Measurements from ENCODE around the gene ENG. TPM values are rescaled to one million over a fixed set of nuclear protein-coding genes. Genes with fewer than 3 reads are reported as not detected.
A peak's percentile ranks its signal among the peaks of the same experiment; 100 is the strongest.
"Not testable (repeated sequence)": the region's sequence is repeated elsewhere in the genome, so short reads cannot be mapped to it uniquely, and the experiment has no call there.

ENG gene
- polyA plus RNA-seq, 1 of the 3 experiments (the other 2 are of a cell fraction) = 18.8 TPM

DNA sequence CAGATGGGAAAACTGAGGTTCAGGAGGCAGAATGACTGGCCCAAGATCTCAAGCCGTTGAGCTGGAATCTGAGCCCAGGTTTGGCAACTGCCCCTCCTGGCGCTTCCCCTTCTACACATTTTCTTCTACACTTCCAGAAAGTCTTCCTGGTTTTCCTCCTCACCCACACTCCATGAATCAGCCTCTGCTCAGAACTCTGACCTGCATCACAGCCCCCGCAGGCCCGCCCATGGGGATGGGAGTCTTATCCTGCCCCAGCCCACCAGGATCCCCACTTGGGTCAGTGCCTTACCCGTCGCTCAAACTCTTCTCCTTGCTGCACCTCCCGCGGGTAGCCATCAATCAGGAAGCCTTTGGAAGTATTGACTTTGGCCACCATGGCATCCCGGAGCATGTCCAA, 17.1 kb upstream of the ENG start:
- 91% methylated on average over 9 of the region's 9 CpGs for WGBS (ENCODE audit: low lambda C conversion rate)
- TF ChIP-seq RAD21 (IDR thresholded peaks at IDR 0.05; ENCODE audit: low read length) = no peak
- no peak for TF ChIP-seq RFX5 (IDR thresholded peaks at IDR 0.05; ENCODE audit: low read length)
- no peak for TF ChIP-seq EZH2phosphoT487 (IDR thresholded peaks at IDR 0.05; ENCODE audit: borderline replicate concordance, low read depth)
- TF ChIP-seq TAF1 (IDR thresholded peaks at IDR 0.05; ENCODE audit: borderline replicate concordance, low read depth, low read length) = no peak
- H3K27ac ChIP-seq (ENCODE audit: low read depth in 2 of 2, low read length in 1 of 2) = no peak overlapping the region
- H3K9me2 ChIP-seq = no peaks in the 10 kb centered on the region
- H3K4me1 ChIP-seq (ENCODE audit: control insufficient read depth in 1 of 2, insufficient read depth in 2 of 2, low read depth in 1 of 2, low read length in 1 of 2) = peaks cover 0 to 24% of the 10 kb centered on the region in 2 experiments; a peak in 1 of 4 replicates
- peaks cover 7% of the 10 kb centered on the region; the same call in 1 of the 2 replicates for H3K79me2 ChIP-seq (ENCODE audit: insufficient read depth)
- H2AFZ ChIP-seq (ENCODE audit: low read depth) = no peak overlapping the region
- no peaks in the 10 kb centered on the region for H3K9me3 ChIP-seq
- POLR2A ChIA-PET = interaction anchor here (0.6 kb wide), 1 partner anchor 46 kb away, joined by 6 read pairs; the partner anchor contains the start of gene ST6GALNAC4
- peaks cover 0 to 12% of the 10 kb centered on the region in 2 experiments for H3K36me3 ChIP-seq (replicated peaks in 1 of 2; ENCODE audit: control insufficient read depth in 1 of 2, insufficient read depth in 2 of 2, low read length in 1 of 2)
- H3K27me3 ChIP-seq (ENCODE audit: insufficient read depth) = no peaks in the 10 kb centered on the region
- H3K4me3 ChIP-seq (ENCODE audit: low read depth in 2 of 2, low read length in 1 of 2) = no peak overlapping the region
- no peaks in the 10 kb centered on the region for H4K20me1 ChIP-seq (ENCODE audit: insufficient read depth)
- no peak overlapping the region for H3K9ac ChIP-seq
- CTCF ChIA-PET = interaction anchor here (0.7 to 10.6 kb wide), 9 partner anchors 15 to 143 kb away, joined by 3 to 116 read pairs (median 20); partner anchors contain the start of genes CDK9, ENG, FPGS and TOR2A
- DNase-seq = no peak
- H3K4me2 ChIP-seq = no peak overlapping the region
- no peaks in the 10 kb centered on the region for H3F3A ChIP-seq (replicated peaks; ENCODE audit: insufficient read depth)

DNA sequence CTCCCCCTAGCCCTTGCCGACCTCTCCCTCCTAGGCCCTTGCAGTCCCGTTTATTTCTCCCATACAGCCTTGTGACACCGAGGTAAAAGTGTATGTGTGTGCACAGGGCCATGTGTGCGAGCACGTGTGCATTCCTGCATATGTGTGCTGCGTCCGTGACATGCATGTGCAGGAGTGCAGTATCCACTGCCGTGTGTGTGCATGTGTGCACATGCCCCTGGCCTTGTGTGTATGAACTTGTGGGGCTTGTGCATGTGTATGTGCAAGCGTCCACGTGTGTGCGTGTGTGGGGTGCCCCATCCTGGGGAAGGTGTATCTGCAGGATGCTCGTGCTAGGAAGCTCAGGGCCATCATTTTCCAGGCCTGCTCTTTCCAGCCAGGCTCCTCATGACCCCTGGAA, 16.4 kb upstream of the ENG start:
- Histone ChIP-seq H3K9me2 (no peaks in the 10 kb centered on the region), H3K27ac (ENCODE audit: low read depth in 2 of 2, low read length in 1 of 2) (no peak overlapping the region), H3K4me1 (ENCODE audit: control insufficient read depth in 1 of 2, insufficient read depth in 2 of 2, low read depth in 1 of 2, low read length in 1 of 2) (peaks cover 0 to 18% of the 10 kb centered on the region in 2 experiments; a peak in 1 of 4 replicates), H4K20me1 (ENCODE audit: insufficient read depth) (no peaks in the 10 kb centered on the region), H3K4me2 (no peak overlapping the region), H3K27me3 (ENCODE audit: insufficient read depth) (no peaks in the 10 kb centered on the region), H3F3A (replicated peaks; ENCODE audit: insufficient read depth) (no peaks in the 10 kb centered on the region), H3K36me3 (replicated peaks in 1 of 2; ENCODE audit: control insufficient read depth in 1 of 2, insufficient read depth in 2 of 2, low read length in 1 of 2) (peaks cover 0 to 12% of the 10 kb centered on the region in 2 experiments), H2AFZ (ENCODE audit: low read depth) (no peak overlapping the region), H3K9me3 (no peaks in the 10 kb centered on the region), H3K4me3 (ENCODE audit: low read depth in 2 of 2, low read length in 1 of 2) (no peak overlapping the region), H3K9ac (no peak overlapping the region), H3K79me2 (ENCODE audit: insufficient read depth) (peaks cover 3% of the 10 kb centered on the region; the same call in 1 of the 2 replicates)
- 79% methylated on average over 8 of the region's 12 CpGs for WGBS (ENCODE audit: low lambda C conversion rate)
- TF ChIP-seq TEAD4 (IDR thresholded peaks at IDR 0.05; ENCODE audit: borderline replicate concordance, insufficient read depth) (no peak), ELF1 (IDR thresholded peaks at IDR 0.05) (no peak), YY1 (IDR thresholded peaks at IDR 0.05; ENCODE audit: low read depth) (no peak), MXI1 (IDR thresholded peaks at IDR 0.05; ENCODE audit: low read depth, low read length) (no peak), NRF1 (IDR thresholded peaks at IDR 0.05; ENCODE audit: low read depth, low read length) (no peak)
- TF ChIP-seq, protein P1, sequence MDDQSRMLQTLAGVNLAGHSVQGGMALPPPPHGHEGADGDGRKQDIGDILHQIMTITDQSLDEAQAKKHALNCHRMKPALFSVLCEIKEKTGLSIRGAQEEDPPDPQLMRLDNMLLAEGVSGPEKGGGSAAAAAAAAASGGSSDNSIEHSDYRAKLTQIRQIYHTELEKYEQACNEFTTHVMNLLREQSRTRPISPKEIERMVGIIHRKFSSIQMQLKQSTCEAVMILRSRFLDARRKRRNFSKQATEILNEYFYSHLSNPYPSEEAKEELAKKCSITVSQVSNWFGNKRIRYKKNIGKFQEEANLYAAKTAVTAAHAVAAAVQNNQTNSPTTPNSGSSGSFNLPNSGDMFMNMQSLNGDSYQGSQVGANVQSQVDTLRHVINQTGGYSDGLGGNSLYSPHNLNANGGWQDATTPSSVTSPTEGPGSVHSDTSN (IDR thresholded peaks at IDR 0.05) = no peak
- TF ChIP-seq, protein P2, sequence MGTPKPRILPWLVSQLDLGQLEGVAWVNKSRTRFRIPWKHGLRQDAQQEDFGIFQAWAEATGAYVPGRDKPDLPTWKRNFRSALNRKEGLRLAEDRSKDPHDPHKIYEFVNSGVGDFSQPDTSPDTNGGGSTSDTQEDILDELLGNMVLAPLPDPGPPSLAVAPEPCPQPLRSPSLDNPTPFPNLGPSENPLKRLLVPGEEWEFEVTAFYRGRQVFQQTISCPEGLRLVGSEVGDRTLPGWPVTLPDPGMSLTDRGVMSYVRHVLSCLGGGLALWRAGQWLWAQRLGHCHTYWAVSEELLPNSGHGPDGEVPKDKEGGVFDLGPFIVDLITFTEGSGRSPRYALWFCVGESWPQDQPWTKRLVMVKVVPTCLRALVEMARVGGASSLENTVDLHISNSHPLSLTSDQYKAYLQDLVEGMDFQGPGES (IDR thresholded peaks at IDR 0.05; ENCODE audit: low read depth, low read length) = no peak
- TF ChIP-seq, protein P3, sequence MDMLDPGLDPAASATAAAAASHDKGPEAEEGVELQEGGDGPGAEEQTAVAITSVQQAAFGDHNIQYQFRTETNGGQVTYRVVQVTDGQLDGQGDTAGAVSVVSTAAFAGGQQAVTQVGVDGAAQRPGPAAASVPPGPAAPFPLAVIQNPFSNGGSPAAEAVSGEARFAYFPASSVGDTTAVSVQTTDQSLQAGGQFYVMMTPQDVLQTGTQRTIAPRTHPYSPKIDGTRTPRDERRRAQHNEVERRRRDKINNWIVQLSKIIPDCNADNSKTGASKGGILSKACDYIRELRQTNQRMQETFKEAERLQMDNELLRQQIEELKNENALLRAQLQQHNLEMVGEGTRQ (IDR thresholded peaks at IDR 0.05; ENCODE audit: borderline replicate concordance, low read depth, low read length) = no peak
- TF ChIP-seq, protein P4, sequence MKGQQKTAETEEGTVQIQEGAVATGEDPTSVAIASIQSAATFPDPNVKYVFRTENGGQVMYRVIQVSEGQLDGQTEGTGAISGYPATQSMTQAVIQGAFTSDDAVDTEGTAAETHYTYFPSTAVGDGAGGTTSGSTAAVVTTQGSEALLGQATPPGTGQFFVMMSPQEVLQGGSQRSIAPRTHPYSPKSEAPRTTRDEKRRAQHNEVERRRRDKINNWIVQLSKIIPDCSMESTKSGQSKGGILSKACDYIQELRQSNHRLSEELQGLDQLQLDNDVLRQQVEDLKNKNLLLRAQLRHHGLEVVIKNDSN (IDR thresholded peaks at IDR 0.05; ENCODE audit: borderline replicate concordance, low read depth) = no peak
- no peak for DNase-seq
- ChIA-PET CTCF (interaction anchor here (0.6 to 10.6 kb wide), 19 partner anchors 8 to 367 kb away, joined by 3 to 116 read pairs (median 13); partner anchors contain the start of genes CDK9, ENG and TOR2A), POLR2A (interaction anchor here (0.6 to 2.0 kb wide), 2 partner anchors 46 to 136 kb away, joined by 6 to 9 read pairs; partner anchors contain the start of genes ST6GALNAC4 and TOR2A)

DNA sequence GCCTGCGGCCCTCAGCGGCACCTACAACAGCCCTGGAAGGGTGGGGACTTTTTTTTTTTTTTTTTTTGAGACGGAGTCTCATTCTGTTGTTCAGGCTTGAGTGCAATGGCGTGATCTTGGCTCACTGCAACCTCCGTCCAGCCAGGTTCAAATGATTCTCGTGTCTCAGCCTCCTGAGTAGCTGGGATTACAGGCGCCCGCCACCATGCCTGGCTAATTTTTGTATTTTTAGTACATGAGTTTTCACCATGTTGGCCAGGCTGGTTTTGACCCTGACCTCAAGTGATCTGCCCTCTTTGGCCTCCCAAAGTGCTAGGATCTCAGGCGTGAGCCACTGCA, 15.7 kb upstream of the ENG start:
- peak overlapping the region in 1 of 2 experiments; percentile 46; a peak in 1 of 4 replicates for H3K4me3 ChIP-seq (ENCODE audit: low read depth in 2 of 2, low read length in 1 of 2)
- not testable (repeated sequence) for H2AFZ ChIP-seq (ENCODE audit: low read depth); H3K27me3 ChIP-seq (ENCODE audit: insufficient read depth); DNase-seq; H3K9me3 ChIP-seq; H3K4me2 ChIP-seq; H3K9me2 ChIP-seq; H3F3A ChIP-seq (replicated peaks; ENCODE audit: insufficient read depth); H3K9ac ChIP-seq; H4K20me1 ChIP-seq (ENCODE audit: insufficient read depth); H3K27ac ChIP-seq (ENCODE audit: low read depth in 2 of 2, low read length in 1 of 2); H3K79me2 ChIP-seq (ENCODE audit: insufficient read depth)
- H3K4me1 ChIP-seq (ENCODE audit: control insufficient read depth in 1 of 2, insufficient read depth in 2 of 2, low read depth in 1 of 2, low read length in 1 of 2) = peaks cover 0 to 12% of the 10 kb centered on the region in 2 experiments; a peak in 1 of 4 replicates
- CTCF ChIA-PET = interaction anchor here (0.5 to 10.6 kb wide), 63 partner anchors 9 to 380 kb away, joined by 3 to 116 read pairs (median 6); partner anchors contain the start of genes CDK9, ENG, FPGS and PIP5KL1
- WGBS (ENCODE audit: low lambda C conversion rate) = 58% methylated on average over 9 of the region's 9 CpGs
- POLR2A ChIA-PET = interaction anchor here (0.7 to 2.0 kb wide), 7 partner anchors 15 to 135 kb away, joined by 3 to 9 read pairs (median 4); partner anchors contain the start of genes FPGS and TOR2A
- peaks cover 0 to 12% of the 10 kb centered on the region in 2 experiments for H3K36me3 ChIP-seq (replicated peaks in 1 of 2; ENCODE audit: control insufficient read depth in 1 of 2, insufficient read depth in 2 of 2, low read length in 1 of 2)

Data from SK-N-SH (cell line).